ENCODE results near the gene TRAPPC3L. TPM values are rescaled to one million over a fixed set of nuclear protein-coding genes. Genes with fewer than 3 reads are reported as not detected.

The TRAPPC3L gene
- total and polyA plus RNA-seq, 2 of the 13 experiments (the other 11 are each of a cell fraction or from before 2014, with no cell fraction given) = not detected

DNA sequence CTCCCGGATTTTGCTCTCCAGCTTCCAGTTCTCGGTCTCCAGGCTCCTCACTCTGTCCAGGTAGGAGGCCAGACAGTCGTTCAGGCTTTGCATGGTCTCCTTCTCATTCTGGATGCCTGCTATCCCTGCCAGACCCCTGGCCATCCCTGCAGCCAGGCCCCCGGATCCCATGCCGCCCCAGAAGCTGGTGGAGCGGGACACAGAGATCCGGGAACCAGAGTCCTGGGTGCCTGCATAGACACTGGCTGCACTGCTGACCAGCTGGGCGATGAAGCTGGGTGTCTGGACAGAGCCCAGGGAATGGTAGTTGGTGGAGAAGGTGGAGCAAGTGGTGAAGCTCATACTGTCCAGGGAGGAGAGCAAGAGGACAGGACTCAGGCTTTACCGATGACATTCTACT, 87.2 kb downstream of the TRAPPC3L start:
- H2AFZ ChIP-seq (ENCODE audit: low read length) = no peak overlapping the region
- no peak overlapping the region for H3K27ac ChIP-seq (ENCODE audit: extremely low read length, insufficient read depth, low read length)
- no peak for DNase-seq (ENCODE audit: low spot score)
- FAIRE-seq = no peak
- no peaks in the 10 kb centered on the region for H3K79me2 ChIP-seq (ENCODE audit: insufficient read depth, low read length)
- intact Hi-C loops (cut with micrococcal nuclease; ENCODE audit: unreplicated experiment) (no loop called here), in situ Hi-C loops (cut with HindIII; ENCODE audit: extremely low pct_ligation_motif_present, low pct_unique_long_range_greater_than_20kb) (no loop called here)
- peaks cover 0 to 10% of the 10 kb centered on the region in 2 experiments; a peak in 3 of 5 replicates for H3K27me3 ChIP-seq (ENCODE audit: control insufficient read depth in 1 of 2, insufficient read depth in 2 of 2, low read length in 2 of 2)
- 3% methylated on average over 9 of the region's 9 CpGs for WGBS (ENCODE audit: low lambda C conversion rate)
- H3K4me2 ChIP-seq (ENCODE audit: low read depth, low read length) = no peak overlapping the region
- no peak overlapping the region for H3K4me3 ChIP-seq (replicated peaks in 1 of 3; ENCODE audit: insufficient read depth in 1 of 3, low read depth in 2 of 3, low read length in 3 of 3)
- ChIA-PET CTCF (ENCODE audit: low intra/inter-chr PET ratio, low total read pairs) (no interaction called here), POLR2A (no interaction called here)
- no peaks in the 10 kb centered on the region for H4K20me1 ChIP-seq (ENCODE audit: insufficient read depth, low read length)
- BruUV-seq (replicated peaks) = no TSS peak
- no peak overlapping the region for H3K9ac ChIP-seq (ENCODE audit: insufficient read depth, low read depth, low read length)
- H3K9me3 ChIP-seq (ENCODE audit: low read length) = no peaks in the 10 kb centered on the region
- no peaks in the 10 kb centered on the region for H3K36me3 ChIP-seq (replicated peaks in 1 of 2; ENCODE audit: control insufficient read depth in 1 of 2, insufficient read depth in 2 of 2, low read length in 2 of 2)
- no peaks in the 10 kb centered on the region for H3K4me1 ChIP-seq (ENCODE audit: insufficient read depth, low read length)
- TF ChIP-seq, protein P1, sequence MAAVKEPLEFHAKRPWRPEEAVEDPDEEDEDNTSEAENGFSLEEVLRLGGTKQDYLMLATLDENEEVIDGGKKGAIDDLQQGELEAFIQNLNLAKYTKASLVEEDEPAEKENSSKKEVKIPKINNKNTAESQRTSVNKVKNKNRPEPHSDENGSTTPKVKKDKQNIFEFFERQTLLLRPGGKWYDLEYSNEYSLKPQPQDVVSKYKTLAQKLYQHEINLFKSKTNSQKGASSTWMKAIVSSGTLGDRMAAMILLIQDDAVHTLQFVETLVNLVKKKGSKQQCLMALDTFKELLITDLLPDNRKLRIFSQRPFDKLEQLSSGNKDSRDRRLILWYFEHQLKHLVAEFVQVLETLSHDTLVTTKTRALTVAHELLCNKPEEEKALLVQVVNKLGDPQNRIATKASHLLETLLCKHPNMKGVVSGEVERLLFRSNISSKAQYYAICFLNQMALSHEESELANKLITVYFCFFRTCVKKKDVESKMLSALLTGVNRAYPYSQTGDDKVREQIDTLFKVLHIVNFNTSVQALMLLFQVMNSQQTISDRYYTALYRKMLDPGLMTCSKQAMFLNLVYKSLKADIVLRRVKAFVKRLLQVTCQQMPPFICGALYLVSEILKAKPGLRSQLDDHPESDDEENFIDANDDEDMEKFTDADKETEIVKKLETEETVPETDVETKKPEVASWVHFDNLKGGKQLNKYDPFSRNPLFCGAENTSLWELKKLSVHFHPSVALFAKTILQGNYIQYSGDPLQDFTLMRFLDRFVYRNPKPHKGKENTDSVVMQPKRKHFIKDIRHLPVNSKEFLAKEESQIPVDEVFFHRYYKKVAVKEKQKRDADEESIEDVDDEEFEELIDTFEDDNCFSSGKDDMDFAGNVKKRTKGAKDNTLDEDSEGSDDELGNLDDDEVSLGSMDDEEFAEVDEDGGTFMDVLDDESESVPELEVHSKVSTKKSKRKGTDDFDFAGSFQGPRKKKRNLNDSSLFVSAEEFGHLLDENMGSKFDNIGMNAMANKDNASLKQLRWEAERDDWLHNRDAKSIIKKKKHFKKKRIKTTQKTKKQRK (IDR thresholded peaks at IDR 0.05; ENCODE audit: low read length) = no peak
- TF ChIP-seq ZNF615 (CRISPR knock-in tag; IDR thresholded peaks at IDR 0.05; ENCODE audit: borderline replicate concordance) (no peak), HOXA5 (CRISPR knock-in tag; IDR thresholded peaks at IDR 0.05) (no peak), ZNF33B (CRISPR knock-in tag; IDR thresholded peaks at IDR 0.05) (no peak)
- no peak for ATAC-seq

DNA sequence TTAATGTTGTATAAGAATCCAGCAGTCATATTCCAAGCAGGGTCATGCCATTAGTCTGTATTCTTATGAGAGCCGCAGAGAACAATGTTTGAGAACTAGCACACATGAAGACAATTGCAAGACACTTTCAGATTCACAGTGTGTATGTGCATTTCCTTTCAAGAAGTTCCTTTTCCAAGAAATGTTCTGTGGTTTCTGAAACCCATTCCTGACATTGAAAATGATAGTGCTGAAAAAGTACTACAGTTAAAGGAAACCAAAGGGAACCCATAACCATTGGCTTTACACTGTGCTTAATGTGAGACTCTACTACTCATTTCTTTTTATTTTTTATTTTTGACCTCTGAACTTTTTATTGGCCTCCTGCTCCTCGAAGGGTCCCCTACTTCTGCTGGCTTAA, 88.6 kb downstream of the TRAPPC3L start:
- Histone ChIP-seq H4K20me1 (ENCODE audit: insufficient read depth, low read length) (no peaks in the 10 kb centered on the region), H3K9ac (ENCODE audit: insufficient read depth, low read depth, low read length) (no peak overlapping the region), H3K27ac (ENCODE audit: extremely low read length, insufficient read depth, low read length) (no peak overlapping the region), H3K9me3 (ENCODE audit: low read length) (no peaks in the 10 kb centered on the region), H3K4me1 (ENCODE audit: insufficient read depth, low read length) (no peaks in the 10 kb centered on the region), H3K79me2 (ENCODE audit: insufficient read depth, low read length) (no peaks in the 10 kb centered on the region), H3K36me3 (replicated peaks in 1 of 2; ENCODE audit: control insufficient read depth in 1 of 2, insufficient read depth in 2 of 2, low read length in 2 of 2) (no peaks in the 10 kb centered on the region), H3K4me2 (ENCODE audit: low read depth, low read length) (no peak overlapping the region), H2AFZ (ENCODE audit: low read length) (no peak overlapping the region), H3K27me3 (ENCODE audit: control insufficient read depth in 1 of 2, insufficient read depth in 2 of 2, low read length in 2 of 2) (no peaks in the 10 kb centered on the region), H3K4me3 (replicated peaks in 1 of 3; ENCODE audit: insufficient read depth in 1 of 3, low read depth in 2 of 3, low read length in 3 of 3) (no peak overlapping the region)
- no TSS peak for BruUV-seq (replicated peaks)
- 20% methylated on average over 2 of the region's 2 CpGs for WGBS (ENCODE audit: low lambda C conversion rate)
- FAIRE-seq (no peak), DNase-seq (ENCODE audit: low spot score) (no peak), ATAC-seq (no peak)
- in situ Hi-C loops (cut with HindIII; ENCODE audit: extremely low pct_ligation_motif_present, low pct_unique_long_range_greater_than_20kb) = no loop called here
- intact Hi-C loops (cut with micrococcal nuclease; ENCODE audit: unreplicated experiment) = no loop called here
- ChIA-PET CTCF (ENCODE audit: low intra/inter-chr PET ratio, low total read pairs) (no interaction called here), POLR2A (no interaction called here)
- no peak for TF ChIP-seq MZF1 (CRISPR knock-in tag; IDR thresholded peaks at IDR 0.05; ENCODE audit: borderline replicate concordance)
- no peak for TF ChIP-seq ZNF17 (CRISPR knock-in tag; IDR thresholded peaks at IDR 0.05)
- TF ChIP-seq AHR (CRISPR knock-in tag; IDR thresholded peaks at IDR 0.05) = no peak
- TF ChIP-seq, protein P2, sequence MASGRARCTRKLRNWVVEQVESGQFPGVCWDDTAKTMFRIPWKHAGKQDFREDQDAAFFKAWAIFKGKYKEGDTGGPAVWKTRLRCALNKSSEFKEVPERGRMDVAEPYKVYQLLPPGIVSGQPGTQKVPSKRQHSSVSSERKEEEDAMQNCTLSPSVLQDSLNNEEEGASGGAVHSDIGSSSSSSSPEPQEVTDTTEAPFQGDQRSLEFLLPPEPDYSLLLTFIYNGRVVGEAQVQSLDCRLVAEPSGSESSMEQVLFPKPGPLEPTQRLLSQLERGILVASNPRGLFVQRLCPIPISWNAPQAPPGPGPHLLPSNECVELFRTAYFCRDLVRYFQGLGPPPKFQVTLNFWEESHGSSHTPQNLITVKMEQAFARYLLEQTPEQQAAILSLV (CRISPR knock-in tag; IDR thresholded peaks at IDR 0.05; ENCODE audit: borderline replicate concordance) = no peak
- no peak for TF ChIP-seq ZZZ3 (CRISPR knock-in tag; IDR thresholded peaks at IDR 0.05; ENCODE audit: borderline replicate concordance)
- no peak for TF ChIP-seq GABPB1 (CRISPR knock-in tag; IDR thresholded peaks at IDR 0.05)
- TF ChIP-seq, protein P3, sequence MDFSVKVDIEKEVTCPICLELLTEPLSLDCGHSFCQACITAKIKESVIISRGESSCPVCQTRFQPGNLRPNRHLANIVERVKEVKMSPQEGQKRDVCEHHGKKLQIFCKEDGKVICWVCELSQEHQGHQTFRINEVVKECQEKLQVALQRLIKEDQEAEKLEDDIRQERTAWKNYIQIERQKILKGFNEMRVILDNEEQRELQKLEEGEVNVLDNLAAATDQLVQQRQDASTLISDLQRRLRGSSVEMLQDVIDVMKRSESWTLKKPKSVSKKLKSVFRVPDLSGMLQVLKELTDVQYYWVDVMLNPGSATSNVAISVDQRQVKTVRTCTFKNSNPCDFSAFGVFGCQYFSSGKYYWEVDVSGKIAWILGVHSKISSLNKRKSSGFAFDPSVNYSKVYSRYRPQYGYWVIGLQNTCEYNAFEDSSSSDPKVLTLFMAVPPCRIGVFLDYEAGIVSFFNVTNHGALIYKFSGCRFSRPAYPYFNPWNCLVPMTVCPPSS (IDR thresholded peaks at IDR 0.05) = no peak
- no peak for TF ChIP-seq RCOR2 (CRISPR knock-in tag; IDR thresholded peaks at IDR 0.05)
- no peak for TF ChIP-seq ZNF335 (CRISPR knock-in tag; IDR thresholded peaks at IDR 0.05)
- no peak for TF ChIP-seq ZNF7 (CRISPR knock-in tag; IDR thresholded peaks at IDR 0.05)
- no peak for TF ChIP-seq KLF16 (CRISPR knock-in tag; IDR thresholded peaks at IDR 0.05)

Data from HepG2 (cell line).